CD4-positive, alpha-beta T cell (primary cell): Measurements from ENCODE around the gene WDR5. TPM values are rescaled to one million over a fixed set of nuclear protein-coding genes. Genes with fewer than 3 reads are reported as not detected.

Experiments used
- ATAC-seq: fragments of 200-7000 bp; cut with Tn5 transposase; one replicate; pipeline ENCODE4 v1.10.0; 2022; ENCODE audit warnings: mild to moderate bottlenecking; ENCODE audit not compliant: poor library complexity
- CTCF ChIA-PET: fragments of 350-600 bp; sonication (Branson Sonifier 250); formaldehyde crosslinking; loops from one replicate; lab custom pipeline; 2021; ENCODE audit warnings: antibody characterized with exemption, inconsistent platforms; lab: Charles Lee
- POLR2A ChIA-PET: fragments of 350-600 bp; sonication (Branson Sonifier 250); formaldehyde crosslinking; loops from one replicate; lab custom pipeline; 2021; ENCODE audit warnings: antibody characterized with exemption, inconsistent platforms; lab: Charles Lee
- DNase-seq, 14 experiments: peaks; one replicate each; pipeline ENCODE4 v3.0.0-alpha.2; 2013 to 2020; ENCODE audit warnings: mixed read lengths in 2 of 14
- H3K27ac ChIP-seq, 2 donors: one replicate each; pipeline versions ENCODE4 v1.5.1 to v1.7.0; 2013; ENCODE audit warnings: low read length in 2 of 2, low read depth in 1 of 2, mild to moderate bottlenecking in 1 of 2
- H3K27me3 ChIP-seq, 2 experiments: 1 replicate in 1 of 2; 2 replicates in 1 of 2; pipeline versions ENCODE4 v1.6.1 to v1.7.0; 2013; ENCODE audit warnings: low read length in 2 of 2, control low read depth in 1 of 2, mild to moderate bottlenecking in 1 of 2, moderate library complexity in 1 of 2; ENCODE audit not compliant: insufficient read depth in 2 of 2, control insufficient read depth in 1 of 2
- H3K36me3 ChIP-seq: one replicate; pipeline ENCODE4 v1.6.1; 2013; ENCODE audit warnings: low read length, control low read depth; ENCODE audit not compliant: insufficient read depth
- H3K4me1 ChIP-seq: one replicate; pipeline ENCODE4 v1.6.1; 2013; ENCODE audit warnings: low read length, control low read depth; ENCODE audit not compliant: insufficient read depth
- H3K4me3 ChIP-seq: one replicate; pipeline ENCODE4 v1.5.1; 2013; ENCODE audit warnings: mild to moderate bottlenecking, low read length, moderate library complexity
- H3K9me3 ChIP-seq, 2 experiments: 1 replicate in 1 of 2; 2 replicates in 1 of 2; pipeline versions ENCODE4 v1.6.1 to v1.7.0; 2013; ENCODE audit warnings: low read length in 2 of 2, mild to moderate bottlenecking in 2 of 2, control low read depth in 1 of 2, moderate library complexity in 1 of 2; ENCODE audit not compliant: control insufficient read depth in 1 of 2, insufficient read depth in 1 of 2
- H3K27ac Mint-ChIP-seq: one replicate; pipeline ENCODE4 v1.8.0; 2020; ENCODE audit warnings: mixed read lengths
- H3K27me3 Mint-ChIP-seq: one replicate; pipeline ENCODE4 v1.8.0; 2021; ENCODE audit warnings: mixed read lengths
- H3K36me3 Mint-ChIP-seq: one replicate; pipeline ENCODE4 v1.8.0; 2021; ENCODE audit warnings: low read depth, mixed read lengths
- H3K4me1 Mint-ChIP-seq: one replicate; pipeline ENCODE4 v1.8.0; 2021; ENCODE audit warnings: low read depth, mixed read lengths
- H3K4me3 Mint-ChIP-seq: one replicate; pipeline ENCODE4 v1.8.0; 2020; ENCODE audit warnings: mild to moderate bottlenecking, mixed read lengths
- H3K9me3 Mint-ChIP-seq: one replicate; pipeline ENCODE4 v1.8.0; 2020; ENCODE audit warnings: mixed read lengths
- CTCF ChIP-seq: fragments of 200-600 bp; IDR thresholded peaks from one replicate; pipeline ENCODE4 v1.8.0; 2022; ENCODE audit warnings: antibody characterized with exemption, mild to moderate bottlenecking
- intact Hi-C, 2 experiments: fragments of 100-400 bp; cut with DNase I in 1 of 2; cut with micrococcal nuclease in 1 of 2; formaldehyde crosslinking; loops; one replicate each; pipeline versions ENCODE4 v1.15.1 to v1.9.0; 2023 to 2025; cut with DNase I, micrococcal nuclease
- total RNA-seq, 174 experiments: library from RNA in 2 of 174; stranded (reverse) in 2 of 174; gene quantifications; one replicate each; pipeline ENCODE4 v1.2.3 and lab custom pipeline; 2021 to 2026

The WDR5 gene
- total RNA-seq, 2 experiments from 2014 or later, result 14.9 to 16.9 TPM

- no peaks in the 10 kb centered on the region for H3K4me1 Mint-ChIP-seq
- Histone ChIP-seq H3K4me3 (no peak overlapping the region), H3K27ac (no peak overlapping the region), H3K27me3 (peaks cover 0 to 4% of the 10 kb centered on the region in 2 experiments), H3K9me3 (no peaks in the 10 kb centered on the region), H3K36me3 (no peaks in the 10 kb centered on the region), H3K4me1 (peaks cover 3% of the 10 kb centered on the region)
- H3K4me3 Mint-ChIP-seq, result no peak overlapping the region
- CTCF ChIA-PET, result no interaction called here
- no peaks in the 10 kb centered on the region for H3K9me3 Mint-ChIP-seq
- no peak overlapping the region for H3K27ac Mint-ChIP-seq
- POLR2A ChIA-PET, result no interaction called here
- no peaks in the 10 kb centered on the region for H3K36me3 Mint-ChIP-seq
- no peak for TF ChIP-seq CTCF
- H3K27me3 Mint-ChIP-seq, result peaks cover 40% of the 10 kb centered on the region
- ATAC-seq, result no peak
- intact Hi-C loops, result no loop called here
- no peak for DNase-seq
These were observed 34.2 kb upstream of the WDR5 start for GRCh38 chr9:134101623-134102149.

- H3K36me3 Mint-ChIP-seq, result no peaks in the 10 kb centered on the region
- no peak overlapping the region for H3K27ac ChIP-seq
- ATAC-seq (no peak), DNase-seq (no peak)
- H3K9me3 Mint-ChIP-seq, result no peaks in the 10 kb centered on the region
- intact Hi-C loops, result no loop called here
- no peak overlapping the region for H3K27ac Mint-ChIP-seq
- H3K36me3 ChIP-seq, result no peaks in the 10 kb centered on the region
- no peak overlapping the region for H3K4me3 ChIP-seq
- ChIA-PET CTCF (no interaction called here), POLR2A (no interaction called here)
- H3K27me3 ChIP-seq, result peaks cover 0 to 4% of the 10 kb centered on the region in 2 experiments
- no peak for TF ChIP-seq CTCF
- no peaks in the 10 kb centered on the region for H3K4me1 Mint-ChIP-seq
- H3K9me3 ChIP-seq, result no peaks in the 10 kb centered on the region
- no peak overlapping the region for H3K4me3 Mint-ChIP-seq
- H3K27me3 Mint-ChIP-seq, result peaks cover 35% of the 10 kb centered on the region
- H3K4me1 ChIP-seq, result peaks cover 3% of the 10 kb centered on the region
These were observed 32.4 kb upstream of the WDR5 start for GRCh38 chr9:134103391-134103998.

GRCh38 chr9:134111064-134111463 is 24.8 kb upstream of the WDR5 start:
- no peak for TF ChIP-seq CTCF
- H3K4me1 ChIP-seq, result no peaks in the 10 kb centered on the region
- no peak for DNase-seq
- H3K27me3 ChIP-seq, result no peaks in the 10 kb centered on the region
- no peak overlapping the region for H3K27ac ChIP-seq
- intact Hi-C loops, result no loop called here
- ATAC-seq, result no peak
- no peaks in the 10 kb centered on the region for H3K36me3 Mint-ChIP-seq
- H3K9me3 Mint-ChIP-seq, result no peaks in the 10 kb centered on the region
- H3K27me3 Mint-ChIP-seq, result peaks cover 4% of the 10 kb centered on the region
- H3K4me3 Mint-ChIP-seq, result no peak overlapping the region
- ChIA-PET CTCF (no interaction called here), POLR2A (no interaction called here)
- no peaks in the 10 kb centered on the region for H3K36me3 ChIP-seq
- no peaks in the 10 kb centered on the region for H3K4me1 Mint-ChIP-seq
- H3K4me3 ChIP-seq, result no peak overlapping the region
- no peak overlapping the region for H3K27ac Mint-ChIP-seq
- H3K9me3 ChIP-seq, result no peaks in the 10 kb centered on the region
